GM12891 (cell line): Measurements from ENCODE around the gene SPOP.

ENCODE experiments used
- POLR2A ChIP-seq: IDR thresholded peaks from 2 replicates; pipeline ENCODE4 v1.6.1; 2011; ENCODE audit warnings: low read depth, low read length, control low read depth
- TAF1 ChIP-seq: IDR thresholded peaks from 2 replicates; pipeline ENCODE4 v1.6.1; 2011; ENCODE audit warnings: low read depth, low read length, control low read depth

DNA sequence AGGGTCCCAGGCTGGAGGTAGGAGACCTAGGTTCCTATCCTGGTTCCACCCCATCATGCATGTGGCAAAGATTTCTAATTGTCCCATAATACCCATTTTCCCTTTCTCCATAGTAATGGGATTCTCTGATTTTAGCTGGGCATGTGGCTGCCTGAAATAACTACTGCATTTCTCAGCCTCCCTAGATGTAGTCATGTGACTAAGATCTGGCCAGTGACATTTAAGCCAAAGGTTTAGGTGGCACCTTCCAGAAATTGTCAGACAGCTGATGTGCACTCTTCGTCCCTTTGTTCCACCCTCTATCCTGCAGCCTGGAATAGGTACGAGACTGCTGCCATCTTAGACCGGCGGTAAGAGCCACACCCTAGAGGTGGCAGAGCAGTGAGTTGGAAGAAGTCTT, 94.0 kb downstream of the SPOP start:
- TF ChIP-seq TAF1 (no peak), POLR2A (no peak)
